Retina (tissue), 1 donor: ENCODE results near the gene RXRA.

ENCODE experiments used
- DNase-seq: peaks from one replicate; pipeline ENCODE4 v3.0.0-alpha.2; 2016

The RXRA gene

GRCh38 chr9:134339183-134339806 is 13.0 kb downstream of the RXRA start:
- DNase-seq, result no peak

GRCh38 chr9:134340475-134341160 is 14.4 kb downstream of the RXRA start:
- DNase-seq, result no peak

- DNase-seq, result no peak
These were observed 15.1 kb downstream of the RXRA start for GRCh38 chr9:134341306-134341705.

DNA sequence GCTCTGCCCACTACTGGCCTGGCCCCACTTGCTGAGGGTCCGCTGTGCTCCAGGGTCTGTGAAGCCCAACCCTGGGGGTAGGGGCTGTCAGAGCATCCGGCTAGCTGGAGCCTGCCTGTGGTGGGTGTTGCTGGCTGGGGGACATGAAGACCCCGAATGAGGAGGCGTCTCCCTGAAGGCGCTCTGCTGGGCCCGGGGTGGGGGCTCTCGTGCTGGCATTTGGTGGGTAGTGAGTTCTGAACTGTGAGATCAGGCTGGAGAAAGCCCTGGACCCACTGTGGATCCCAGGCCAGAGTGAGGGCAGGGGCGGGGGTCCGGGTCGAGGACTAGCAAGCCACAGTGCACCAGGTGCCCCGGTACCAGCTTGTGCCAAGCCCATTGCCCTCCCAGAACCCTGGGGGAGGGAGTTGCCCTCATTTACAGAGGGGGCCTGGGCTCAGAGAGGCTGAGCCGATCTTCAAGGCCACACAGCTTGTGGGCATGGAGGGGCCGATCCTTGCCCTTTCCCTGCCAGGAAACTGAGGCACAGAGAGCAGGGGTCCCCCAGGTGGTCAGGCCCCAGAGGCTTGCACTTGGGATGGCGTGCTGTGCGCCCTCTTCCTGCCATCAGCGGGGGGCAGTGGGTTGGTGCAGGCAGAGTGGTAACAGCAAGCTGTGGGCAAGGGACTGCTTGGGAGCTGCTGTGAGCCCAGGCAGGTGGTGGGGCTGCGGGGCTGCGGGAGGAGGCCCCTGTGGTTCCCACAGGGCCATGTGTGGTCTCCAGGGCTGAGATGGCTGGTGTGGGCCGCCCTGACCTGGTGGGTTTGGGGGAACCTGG is 15.9 kb downstream of the RXRA start:
- no peak for DNase-seq

GRCh38 chr9:134342746-134343115 is 16.5 kb downstream of the RXRA start:
- DNase-seq, result no peak

DNA sequence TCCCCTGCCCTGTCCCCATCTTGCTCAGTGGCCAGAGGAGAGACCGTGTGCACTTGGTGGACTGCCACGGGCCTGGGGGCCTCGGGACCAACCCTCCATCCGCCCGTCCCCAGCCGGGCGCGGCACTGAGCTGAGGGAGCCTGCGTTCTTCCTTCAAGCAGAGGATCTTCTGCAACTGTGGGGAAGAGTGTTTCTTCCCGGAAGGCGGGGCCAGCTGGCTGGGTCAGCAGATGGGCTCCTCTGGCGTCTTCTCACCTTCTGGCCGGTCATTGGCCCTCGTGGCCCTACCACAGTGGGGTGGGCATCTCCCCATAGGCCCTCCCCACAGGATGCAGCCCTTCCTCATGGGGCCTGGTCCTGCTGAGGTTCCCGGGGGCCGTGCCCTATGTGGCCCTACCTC is 17.4 kb downstream of the RXRA start:
- DNase-seq, result no peak

DNA sequence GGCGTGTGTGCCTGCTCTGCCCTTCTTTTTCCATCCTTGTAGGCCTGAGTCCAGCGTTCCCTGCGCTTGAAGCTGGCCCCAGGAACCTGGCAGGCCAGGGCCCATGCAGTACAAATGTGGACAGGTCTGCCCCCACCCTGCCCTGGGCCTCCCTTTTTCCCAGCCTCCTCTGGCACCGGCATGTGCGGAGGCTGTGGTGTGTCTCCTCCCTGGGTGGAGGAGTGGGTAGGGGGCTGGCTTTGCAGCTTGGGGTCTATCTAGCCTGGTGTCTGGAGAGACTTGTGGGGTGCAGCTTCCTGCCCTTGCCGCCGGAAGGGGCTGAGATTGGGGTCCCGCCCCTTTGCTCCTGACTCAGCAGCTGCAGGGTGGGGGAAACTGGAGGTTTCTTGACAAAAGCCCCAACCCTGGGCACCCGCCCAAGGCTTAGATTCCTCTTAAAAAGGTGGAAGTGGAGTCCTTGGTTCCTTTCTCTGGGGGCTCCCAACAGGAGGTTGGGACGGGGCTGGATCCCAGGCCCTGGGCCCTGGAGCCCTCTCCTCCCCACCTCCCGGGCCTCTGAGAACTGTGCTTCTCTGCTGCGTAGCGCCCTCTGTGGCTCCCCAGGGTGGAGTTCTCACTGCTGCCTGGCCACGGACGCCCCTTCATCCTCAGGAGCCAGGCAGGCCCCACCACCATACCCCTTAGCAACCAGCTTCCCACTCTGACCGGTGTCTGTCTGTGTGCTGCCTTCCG is 18.0 kb downstream of the RXRA start:
- DNase-seq, result no peak

DNA sequence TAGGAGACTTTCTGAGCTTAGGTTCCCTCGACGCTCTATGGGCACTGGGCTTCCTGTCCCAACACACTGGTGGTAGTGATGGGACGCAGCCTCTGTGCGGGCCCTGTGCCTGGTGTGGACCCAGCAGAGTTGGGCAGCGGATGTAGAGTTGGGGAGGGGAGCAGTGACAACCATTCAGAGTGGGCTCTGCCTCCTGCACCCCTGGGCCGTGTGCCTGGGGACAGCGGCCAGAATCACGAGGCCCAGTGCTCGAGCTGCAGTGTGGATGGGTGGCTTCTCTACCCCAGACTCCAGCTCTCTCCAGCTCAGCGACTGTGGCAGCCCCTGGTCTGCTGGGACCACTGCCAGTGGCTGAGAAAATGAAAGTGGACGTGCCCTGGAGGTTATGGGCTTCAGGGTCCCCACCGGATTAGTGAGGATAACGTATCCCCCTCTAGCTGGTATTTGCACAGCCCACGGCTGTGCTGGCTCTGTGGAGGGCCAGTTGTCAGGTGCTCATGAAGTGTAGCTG is 18.6 kb downstream of the RXRA start:
- no peak for DNase-seq

DNA sequence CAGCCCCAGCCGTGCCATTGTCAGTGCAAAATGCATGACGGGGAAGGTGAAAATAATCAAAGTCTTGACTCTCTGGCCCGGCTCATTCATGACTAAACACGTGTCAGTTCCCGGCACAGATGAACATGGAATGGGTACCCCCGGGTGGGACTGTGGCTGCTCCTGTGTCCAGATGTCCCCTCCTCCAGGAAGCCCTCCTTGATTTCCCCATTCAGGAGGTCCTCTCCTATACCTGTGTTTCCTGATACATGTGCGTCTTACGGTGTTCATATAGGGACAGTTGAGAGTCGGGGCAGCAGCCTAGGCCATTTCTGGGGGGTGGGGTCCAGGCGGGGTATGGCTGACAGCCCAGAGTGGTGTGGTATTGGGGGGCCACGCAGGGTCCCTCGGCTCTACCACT is 19.5 kb downstream of the RXRA start:
- DNase-seq, result no peak

- no peak for DNase-seq
These were observed 19.9 kb downstream of the RXRA start for GRCh38 chr9:134346151-134346550.

DNA sequence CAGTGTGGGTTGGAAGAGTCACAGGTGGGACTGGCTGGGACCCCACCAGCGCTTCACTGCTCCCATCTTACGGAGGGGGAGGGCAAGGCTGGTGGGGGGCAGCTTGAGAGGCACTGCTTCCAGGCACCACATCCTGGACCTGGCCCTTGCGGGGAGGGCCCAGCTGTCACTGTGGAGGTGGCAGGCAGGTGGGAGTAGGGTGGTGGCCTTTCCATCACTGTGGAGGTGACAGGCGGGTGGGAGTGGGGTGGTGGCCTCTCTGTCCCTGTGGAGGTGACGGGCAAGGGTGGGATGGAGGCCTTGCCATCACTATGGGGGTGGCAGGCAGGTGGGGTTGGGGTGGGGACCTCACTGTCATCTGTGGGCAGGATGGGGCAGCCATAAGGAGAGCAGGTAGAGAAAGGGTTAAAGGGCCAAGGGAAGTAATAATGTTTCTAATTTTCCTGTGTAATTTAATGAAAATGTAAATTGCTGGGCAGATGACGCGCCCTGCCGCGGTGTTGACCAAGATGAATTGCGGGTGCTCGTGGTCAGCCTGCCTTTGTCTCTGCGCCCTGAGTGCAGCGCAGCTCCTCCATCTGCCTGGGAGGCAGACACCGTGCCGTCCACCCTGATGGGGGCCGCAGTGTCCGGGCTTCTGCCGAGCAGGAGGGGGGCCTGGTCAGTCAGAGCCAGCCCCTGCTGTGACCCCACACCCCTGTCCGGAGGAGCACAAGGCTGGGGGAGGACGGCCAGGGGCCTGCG is 20.8 kb downstream of the RXRA start:
- DNase-seq, result no peak

- no peak for DNase-seq
These were observed 21.7 kb downstream of the RXRA start for GRCh38 chr9:134347996-134348395.

GRCh38 chr9:134348404-134349155 is 22.3 kb downstream of the RXRA start:
- DNase-seq, result peak; percentile 58

- DNase-seq, result peak; percentile 49
These were observed 23.7 kb downstream of the RXRA start for GRCh38 chr9:134349936-134350335.

DNA sequence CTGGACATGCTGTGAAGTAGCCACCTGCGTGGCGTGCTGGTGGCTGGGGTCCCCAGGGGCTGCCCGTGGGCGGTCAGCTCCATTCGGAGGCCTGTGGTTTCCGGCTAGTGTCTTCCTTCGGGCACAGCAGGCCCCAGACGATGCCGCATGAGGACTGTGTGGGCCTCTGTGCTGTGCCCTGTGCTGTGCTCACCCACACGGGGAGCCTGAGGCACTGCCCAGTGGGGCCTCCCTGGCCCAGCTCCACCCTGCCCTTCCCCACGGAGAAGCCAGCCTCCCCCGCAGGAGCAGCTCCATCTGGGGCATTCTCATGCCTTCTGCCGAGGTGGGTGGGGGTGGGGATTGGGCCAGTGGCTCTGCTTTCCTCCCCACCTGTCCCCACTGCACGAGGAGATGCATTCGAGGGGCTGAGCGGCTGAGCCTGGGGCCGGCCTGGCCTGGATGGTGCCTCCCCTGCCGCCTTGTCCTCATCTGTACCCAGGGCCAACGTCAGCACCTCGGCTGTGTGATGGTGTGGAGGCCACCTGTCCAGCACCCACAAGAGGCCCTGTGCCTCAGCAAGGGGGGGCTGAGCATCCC is 24.2 kb downstream of the RXRA start:
- peak; percentile 46 for DNase-seq

DNA sequence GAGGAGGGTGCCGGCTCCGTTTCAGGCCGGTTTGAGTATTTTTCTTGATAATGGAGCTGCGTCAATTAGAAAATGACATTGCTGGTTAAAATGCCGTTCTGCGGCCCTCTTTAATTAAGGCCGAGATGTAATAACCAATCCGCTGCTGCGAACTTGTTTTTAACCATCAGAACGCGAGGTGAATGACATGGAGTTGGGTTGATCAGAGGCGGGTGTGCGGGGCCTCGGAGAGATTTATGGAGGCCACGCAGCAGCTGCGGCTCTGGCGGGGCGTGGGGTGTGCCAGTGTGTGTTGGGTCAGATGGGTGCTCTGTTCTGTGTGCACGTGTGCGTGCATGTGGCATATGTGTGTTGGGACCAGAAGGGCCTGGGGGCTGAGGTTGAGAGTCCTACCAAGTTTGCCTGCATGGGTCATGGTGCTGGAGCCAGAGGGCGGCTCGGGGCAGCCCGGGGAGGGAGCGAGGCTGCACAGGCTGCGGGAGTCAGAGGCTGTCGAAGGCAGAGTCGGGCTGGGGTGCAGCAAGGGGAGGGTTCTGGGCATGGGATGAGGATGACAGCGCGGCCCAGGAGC is 25.4 kb downstream of the RXRA start:
- peak; percentile 52 for DNase-seq

- peak; percentile 56 for DNase-seq
These were observed 26.1 kb downstream of the RXRA start for GRCh38 chr9:134352247-134352933.

DNA sequence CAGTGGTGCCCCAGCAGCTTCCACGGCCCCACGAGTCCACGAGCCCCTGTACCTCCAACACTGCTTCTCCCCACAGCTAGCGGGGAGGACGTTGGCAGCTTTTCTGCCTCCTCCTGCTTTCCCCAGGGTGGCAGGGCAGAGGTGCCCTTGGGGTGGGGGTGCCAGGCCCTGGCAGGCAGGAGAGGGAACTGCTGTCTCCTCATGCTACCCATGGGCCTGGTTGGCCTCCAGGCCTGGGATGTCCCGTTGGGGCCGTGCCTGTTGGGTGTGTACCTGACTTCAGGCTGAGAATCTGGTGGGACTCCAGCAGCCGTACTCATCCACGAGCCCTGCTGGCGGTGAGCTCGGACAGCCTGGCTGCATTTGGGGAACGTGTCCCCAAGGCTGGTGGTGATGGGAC is 27.3 kb downstream of the RXRA start:
- no peak for DNase-seq

GRCh38 chr9:134355158-134355557 is 28.9 kb downstream of the RXRA start:
- no peak for DNase-seq
